ENCODE results near the gene CFP.
A peak's percentile ranks its signal among the peaks of the same experiment; 100 is the strongest.
"Not testable (repeated sequence)": the region's sequence is repeated elsewhere in the genome, so short reads cannot be mapped to it uniquely, and the experiment has no call there.

CFP gene

GRCh38 chrX:47629419-47630200 is at the start of gene CFP:
CFP (minus strand) TSS chrX:47629930; CDS start chrX:47629844, 86 bp downstream.
- no peak for DNase-seq (ENCODE audit: low read depth in 2 of 2)

DNA sequence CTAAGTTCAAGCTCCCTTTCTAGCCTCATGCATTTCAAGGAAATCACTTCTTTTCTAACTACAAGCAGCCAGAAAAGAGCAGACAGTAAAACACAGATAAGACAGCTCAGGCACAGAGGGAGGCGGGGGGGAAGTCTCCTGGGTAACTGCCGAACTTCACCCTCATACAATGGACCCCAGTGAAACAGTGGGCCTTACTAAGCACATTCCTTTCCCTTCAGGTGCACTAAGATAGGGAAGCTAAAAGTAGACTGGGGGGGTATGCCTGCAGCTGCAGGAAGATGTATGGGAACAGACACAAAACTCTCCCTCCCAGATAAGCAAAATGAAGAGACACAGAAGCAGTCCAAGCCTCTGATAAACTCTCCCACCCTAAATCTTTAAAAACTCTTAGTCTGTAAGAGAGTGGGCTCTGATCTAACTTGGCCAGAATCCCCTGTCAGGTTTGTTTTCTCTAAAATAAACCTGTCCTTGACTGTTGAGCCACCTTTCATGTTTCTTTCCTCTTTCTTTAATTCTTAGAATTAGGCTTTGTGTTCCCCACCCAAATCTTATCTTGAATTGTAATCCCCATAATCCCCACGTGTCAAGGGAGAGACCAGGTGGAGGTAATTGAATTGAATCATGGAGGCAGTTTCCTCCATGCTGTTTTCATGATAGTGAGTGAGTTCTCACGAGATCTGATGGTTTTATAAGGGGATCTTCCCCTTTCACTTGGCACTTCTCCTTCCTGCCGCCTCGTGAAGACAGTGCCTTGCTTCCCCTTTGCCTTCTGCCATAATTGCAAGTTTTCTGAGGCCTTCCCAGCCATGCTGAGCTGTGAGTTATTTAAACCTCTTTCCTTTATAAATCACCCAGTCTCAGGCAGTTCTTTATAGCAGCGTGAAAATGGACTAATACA is 46.5 kb upstream of the CFP start:
- not testable (repeated sequence) for DNase-seq (ENCODE audit: low read depth in 2 of 2)

GRCh38 chrX:47674776-47675175 is 45.0 kb upstream of the CFP start:
- DNase-seq (ENCODE audit: low read depth in 2 of 2) = no peak

GRCh38 chrX:47665797-47666196 is 36.1 kb upstream of the CFP start:
- not testable (repeated sequence) for DNase-seq (ENCODE audit: low read depth in 2 of 2)

DNA sequence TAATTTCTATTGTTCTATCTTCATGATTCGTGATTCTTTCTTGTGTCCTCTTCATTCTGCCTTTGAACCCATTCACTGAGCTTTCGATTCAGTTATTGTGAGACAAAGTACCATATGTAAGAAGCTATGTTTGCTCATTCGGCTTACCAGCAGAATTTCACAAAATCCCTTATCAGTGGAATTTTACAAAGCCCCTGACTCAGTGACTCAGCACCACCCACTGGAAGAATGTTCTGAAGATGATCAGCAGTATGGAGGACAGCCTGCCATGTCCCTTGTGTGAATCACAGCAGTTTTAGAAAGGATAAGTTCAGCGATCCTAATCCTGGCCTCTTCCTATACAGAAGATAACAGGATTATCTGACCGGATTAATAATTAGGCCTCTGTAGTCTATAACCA is 35.0 kb upstream of the CFP start:
- DNase-seq (ENCODE audit: low read depth in 2 of 2) = no peak

GRCh38 chrX:47662144-47662657 is 32.5 kb upstream of the CFP start:
- no peak for DNase-seq (ENCODE audit: low read depth in 2 of 2)

GRCh38 chrX:47661539-47661938 is 31.8 kb upstream of the CFP start:
- DNase-seq (ENCODE audit: low read depth in 2 of 2) = no peak

DNA sequence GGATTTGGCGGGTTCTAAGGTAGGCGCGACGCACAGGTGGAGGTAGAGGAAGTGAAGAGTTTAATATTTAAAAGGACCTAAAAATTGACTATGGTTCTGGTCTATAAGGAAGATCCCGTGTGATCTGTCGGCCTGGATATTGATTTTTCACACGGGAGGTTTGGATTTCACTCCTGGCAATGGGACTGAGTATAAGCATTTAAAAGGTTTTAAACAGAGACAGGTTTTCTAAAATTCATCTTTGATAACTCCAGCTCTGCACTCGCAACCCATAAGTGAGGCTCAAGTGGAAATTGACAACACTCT is 29.6 kb upstream of the CFP start:
- no peak for DNase-seq (ENCODE audit: low read depth in 2 of 2)

DNA sequence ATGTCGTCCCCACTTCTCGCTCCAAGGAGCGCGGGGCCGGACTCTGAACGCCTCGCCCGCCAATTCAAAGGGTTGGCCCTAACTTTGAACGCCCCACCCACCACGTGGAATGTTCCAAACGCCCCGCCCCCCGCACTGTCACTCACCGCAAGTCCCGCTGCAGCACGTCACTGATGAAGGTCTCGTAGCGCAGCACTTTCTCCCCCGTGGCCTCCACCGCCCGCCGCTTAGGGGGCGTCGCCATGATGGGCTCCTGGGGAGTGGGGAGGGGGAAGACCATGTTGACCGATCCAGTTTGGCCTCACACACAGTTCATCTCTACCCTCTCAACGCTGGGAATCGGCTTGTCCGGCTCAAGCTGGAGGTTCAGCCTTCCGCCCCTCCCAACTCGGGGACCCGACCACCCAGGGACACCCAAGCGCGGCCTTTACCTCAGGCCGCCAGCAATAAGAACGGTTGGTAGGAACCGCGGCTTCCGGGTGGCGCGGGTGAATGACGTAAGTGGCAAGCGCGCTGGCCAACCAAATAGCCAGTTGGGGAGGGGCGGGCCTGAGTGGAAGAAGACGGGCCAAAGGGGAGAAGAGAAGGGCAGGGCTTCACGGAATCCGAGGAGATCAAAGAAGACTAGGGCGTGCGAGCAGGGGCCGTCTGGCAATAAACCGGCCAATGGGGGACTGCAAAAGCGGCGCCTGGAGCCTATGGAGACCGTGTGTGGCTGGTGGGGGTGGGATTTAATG is 29.1 kb upstream of the CFP start, which contains the start of gene UXT:
UXT (minus strand) TSS at position 497 of the 737 bp plus-strand sequence; CDS start at position 244, 253 bp downstream.
- DNase-seq (ENCODE audit: low read depth in 2 of 2) = peak; percentile 74 to 81

GRCh38 chrX:47658301-47658683 is 28.6 kb upstream of the CFP start:
- no peak for DNase-seq (ENCODE audit: low read depth in 2 of 2)

GRCh38 chrX:47651043-47651905 is 21.5 kb upstream of the CFP start:
- no peak for DNase-seq (ENCODE audit: low read depth in 2 of 2)

DNA sequence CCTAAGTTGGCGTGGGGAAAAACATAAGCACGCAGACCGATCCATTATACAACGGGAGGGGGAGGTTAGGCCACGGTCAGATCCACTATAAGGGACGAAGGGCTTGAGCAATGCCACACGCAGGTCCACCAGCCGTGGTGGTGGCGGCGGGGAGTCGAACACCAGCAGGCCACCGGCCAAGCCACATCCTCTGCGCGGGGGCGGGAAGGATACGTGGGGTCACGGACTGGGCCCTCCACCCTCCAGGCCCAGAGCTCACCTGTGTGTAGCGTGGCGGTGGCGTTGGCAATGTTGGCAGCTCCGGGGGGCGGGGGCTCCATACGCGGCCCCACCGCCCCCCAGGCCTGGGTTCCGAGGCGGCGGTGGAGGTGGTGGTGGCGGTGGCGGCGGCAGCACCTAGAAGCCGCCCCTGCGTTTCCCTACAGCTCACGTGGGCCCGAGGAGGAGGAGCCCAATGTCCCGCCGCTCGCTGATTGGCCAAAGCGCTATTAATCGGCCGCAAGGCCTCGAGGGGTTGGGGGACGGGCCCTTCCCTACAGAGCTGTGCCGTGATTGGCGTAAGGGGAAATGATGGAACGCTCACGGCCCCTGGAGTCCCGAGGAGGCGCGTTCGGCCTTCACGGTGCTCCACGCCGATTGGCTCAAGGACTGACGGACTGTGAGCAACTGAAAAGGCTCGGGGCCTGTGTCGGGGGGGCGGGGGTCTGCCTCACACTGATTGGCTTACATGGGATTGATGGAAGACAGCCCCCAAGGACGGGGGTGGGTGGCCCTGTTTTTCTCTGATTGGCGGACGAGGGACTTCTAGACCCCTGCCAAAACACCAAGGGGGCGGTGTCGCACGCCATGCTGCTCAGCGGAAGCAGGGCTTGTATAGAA is 20.7 kb upstream of the CFP start, which contains the start of gene ELK1:
ELK1 (minus strand) TSS at position 400 of the 879 bp plus-strand sequence. CDS start 9,122 bp downstream, outside the sequence.
- peak; percentile 62 to 70 for DNase-seq (ENCODE audit: low read depth in 2 of 2)

GRCh38 chrX:47649781-47650163 is 20.0 kb upstream of the CFP start:
- no peak for DNase-seq (ENCODE audit: low read depth in 2 of 2)

GRCh38 chrX:47649271-47649670 is 19.5 kb upstream of the CFP start:
- no peak for DNase-seq (ENCODE audit: low read depth in 2 of 2)

DNA sequence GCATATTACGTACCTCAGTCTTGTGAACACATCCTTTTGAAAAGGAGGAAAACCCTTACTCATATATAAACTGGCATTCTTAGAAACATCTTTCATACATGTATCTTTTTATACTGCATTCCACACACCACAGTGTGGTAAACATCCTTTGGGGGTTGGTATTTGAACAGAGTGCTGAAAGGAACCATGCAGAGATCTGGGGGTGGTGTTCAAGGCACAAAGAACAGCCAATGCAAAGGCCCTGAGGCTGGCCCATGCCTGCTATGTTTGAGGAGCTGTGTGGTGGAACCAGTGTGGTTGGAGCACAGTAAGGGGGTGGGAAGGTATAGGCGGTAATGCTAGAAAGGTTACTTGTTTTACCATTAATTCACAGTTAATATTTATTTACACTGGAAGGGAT is 18.6 kb upstream of the CFP start:
- DNase-seq (ENCODE audit: low read depth in 2 of 2) = no peak

GRCh38 chrX:47646636-47647035 is 16.9 kb upstream of the CFP start:
- no peak for DNase-seq (ENCODE audit: low read depth in 2 of 2)

GRCh38 chrX:47645530-47645929 is 15.8 kb upstream of the CFP start:
- no peak for DNase-seq (ENCODE audit: low read depth in 2 of 2)

DNA sequence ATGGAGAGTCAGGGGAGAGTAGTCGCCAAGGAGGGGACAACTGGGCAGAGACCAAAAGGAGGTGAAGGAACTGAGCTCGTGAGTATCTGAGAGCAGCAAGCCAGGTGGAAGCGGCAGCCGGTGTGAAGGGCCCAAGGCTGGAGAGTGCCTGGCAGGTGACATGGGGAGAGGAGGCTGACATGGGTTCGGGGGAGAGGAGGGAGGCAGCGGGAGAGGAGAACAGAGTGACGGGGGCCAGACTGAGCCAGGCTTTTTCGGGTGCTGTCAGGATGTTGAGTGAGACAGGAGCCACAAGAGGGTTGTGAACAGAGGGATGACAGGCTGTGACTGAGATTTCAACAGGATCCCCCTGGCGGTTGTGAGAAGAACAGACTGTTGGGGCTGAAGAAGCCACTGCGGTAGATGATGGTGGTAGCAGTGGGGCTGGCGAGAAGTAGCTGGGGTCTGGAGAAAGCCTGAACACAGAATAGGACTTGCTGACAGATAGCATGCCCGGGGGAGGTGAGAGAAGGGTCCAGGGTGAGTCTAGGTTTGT is 14.9 kb upstream of the CFP start:
- DNase-seq (ENCODE audit: low read depth in 2 of 2) = no peak

DNA sequence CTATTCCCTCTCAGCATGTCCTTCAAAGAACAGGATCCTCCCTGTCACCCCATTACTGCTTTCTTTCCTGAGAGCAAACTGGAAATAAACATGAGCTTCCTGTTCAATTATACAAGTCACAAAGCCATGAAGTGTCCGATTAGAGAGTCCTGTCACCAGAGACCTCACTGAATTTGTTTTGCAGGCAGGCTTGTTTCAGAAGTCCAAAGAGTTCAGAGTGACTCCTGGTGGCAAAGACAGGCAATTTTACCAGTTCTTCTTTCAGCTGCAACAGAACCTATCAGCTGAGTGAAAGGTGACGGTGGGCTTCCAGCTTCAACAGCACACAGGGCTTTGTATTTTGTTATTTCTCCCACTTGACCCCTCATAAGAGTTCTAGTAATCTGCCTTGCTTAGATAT is 14.2 kb upstream of the CFP start:
- no peak for DNase-seq (ENCODE audit: low read depth in 2 of 2)

DNA sequence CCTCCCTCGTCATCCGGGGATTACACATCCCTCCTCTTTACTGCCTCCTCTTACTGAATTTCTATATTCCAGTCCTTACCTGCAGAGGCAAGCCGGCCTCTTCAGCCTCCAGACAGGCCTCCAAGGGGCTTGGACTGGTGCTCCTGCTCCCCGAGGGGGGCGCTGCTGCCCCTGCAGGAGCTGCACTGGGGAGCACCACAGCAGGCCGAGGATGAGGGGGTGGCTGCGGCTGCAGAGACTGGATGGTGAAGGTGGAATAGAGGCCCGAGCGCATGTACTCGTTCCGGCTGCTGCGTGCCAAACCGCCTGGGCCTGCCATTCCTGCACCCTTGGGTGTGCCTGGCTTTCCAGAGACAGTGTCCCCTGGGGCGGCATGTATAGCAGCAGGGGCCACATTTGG is 9.1 kb upstream of the CFP start:
- no peak for DNase-seq (ENCODE audit: low read depth in 2 of 2)
